ENCODE measurements around the gene STX8. TPM values are rescaled to one million over a fixed set of nuclear protein-coding genes. Genes with fewer than 3 reads are reported as not detected.

Gene STX8
- total and polyA plus RNA-seq, 3 donors from 2014 or later: 103 to 160 (median 125) TPM

DNA sequence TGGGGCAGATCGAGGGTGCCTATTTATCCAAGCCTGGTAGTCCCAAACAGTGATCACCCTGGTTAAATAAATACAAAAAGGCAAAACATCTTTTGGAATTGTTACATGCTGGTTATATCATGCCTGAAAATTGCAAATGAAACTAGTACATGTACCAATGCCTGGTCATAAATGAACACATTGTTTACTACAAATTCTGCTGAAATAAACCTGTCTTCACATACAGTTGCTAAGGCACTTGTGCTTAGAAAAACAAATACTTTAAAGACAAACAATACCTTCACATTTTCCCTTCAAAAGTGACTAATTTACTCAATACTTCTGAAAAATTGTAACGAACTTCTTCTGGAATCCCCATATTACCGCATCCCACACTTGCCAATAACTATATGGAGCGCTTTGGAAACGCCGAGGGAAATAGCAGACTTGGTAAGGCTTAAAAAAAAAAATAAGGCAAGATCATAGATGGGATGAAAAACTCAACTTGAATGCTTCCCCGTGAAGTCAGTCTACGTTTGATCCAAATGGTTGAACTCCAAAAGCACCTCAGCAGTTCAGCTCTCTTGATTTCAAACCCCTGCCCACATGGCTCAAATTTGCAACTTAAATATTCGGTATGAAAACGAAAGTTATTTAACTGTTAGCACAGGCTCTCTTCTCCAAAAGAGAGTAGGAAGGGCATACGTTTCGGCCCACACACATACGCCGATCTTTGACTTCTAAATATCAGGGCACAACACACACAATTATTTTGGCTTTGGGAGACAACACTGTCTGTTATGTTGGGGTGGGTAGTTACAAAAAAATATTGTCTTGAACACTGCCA is 289.8 kb downstream of the STX8 start:
- no peak overlapping the region for H3K4me3 ChIP-seq
- no peak for DNase-seq
- 65 to 68% methylated on average over 14 of the region's 14 CpGs for WGBS, 2 donors
- no peak overlapping the region for H3K27ac ChIP-seq
- no peaks in the 10 kb centered on the region for H3K36me3 ChIP-seq (ENCODE audit: low read depth, missing control alignments)
- no peaks in the 10 kb centered on the region for H3K9me3 ChIP-seq
- intact Hi-C loops (cut with DNase I; ENCODE audit: low total_unique reads): no loop called here
- H3K27me3 ChIP-seq: no peaks in the 10 kb centered on the region
- H3K4me1 ChIP-seq: no peaks in the 10 kb centered on the region
- no peak for TF ChIP-seq POLR2A (IDR thresholded peaks at IDR 0.05)
- TF ChIP-seq, protein P1, sequence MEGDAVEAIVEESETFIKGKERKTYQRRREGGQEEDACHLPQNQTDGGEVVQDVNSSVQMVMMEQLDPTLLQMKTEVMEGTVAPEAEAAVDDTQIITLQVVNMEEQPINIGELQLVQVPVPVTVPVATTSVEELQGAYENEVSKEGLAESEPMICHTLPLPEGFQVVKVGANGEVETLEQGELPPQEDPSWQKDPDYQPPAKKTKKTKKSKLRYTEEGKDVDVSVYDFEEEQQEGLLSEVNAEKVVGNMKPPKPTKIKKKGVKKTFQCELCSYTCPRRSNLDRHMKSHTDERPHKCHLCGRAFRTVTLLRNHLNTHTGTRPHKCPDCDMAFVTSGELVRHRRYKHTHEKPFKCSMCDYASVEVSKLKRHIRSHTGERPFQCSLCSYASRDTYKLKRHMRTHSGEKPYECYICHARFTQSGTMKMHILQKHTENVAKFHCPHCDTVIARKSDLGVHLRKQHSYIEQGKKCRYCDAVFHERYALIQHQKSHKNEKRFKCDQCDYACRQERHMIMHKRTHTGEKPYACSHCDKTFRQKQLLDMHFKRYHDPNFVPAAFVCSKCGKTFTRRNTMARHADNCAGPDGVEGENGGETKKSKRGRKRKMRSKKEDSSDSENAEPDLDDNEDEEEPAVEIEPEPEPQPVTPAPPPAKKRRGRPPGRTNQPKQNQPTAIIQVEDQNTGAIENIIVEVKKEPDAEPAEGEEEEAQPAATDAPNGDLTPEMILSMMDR (IDR thresholded peaks at IDR 0.05): no peak

DNA sequence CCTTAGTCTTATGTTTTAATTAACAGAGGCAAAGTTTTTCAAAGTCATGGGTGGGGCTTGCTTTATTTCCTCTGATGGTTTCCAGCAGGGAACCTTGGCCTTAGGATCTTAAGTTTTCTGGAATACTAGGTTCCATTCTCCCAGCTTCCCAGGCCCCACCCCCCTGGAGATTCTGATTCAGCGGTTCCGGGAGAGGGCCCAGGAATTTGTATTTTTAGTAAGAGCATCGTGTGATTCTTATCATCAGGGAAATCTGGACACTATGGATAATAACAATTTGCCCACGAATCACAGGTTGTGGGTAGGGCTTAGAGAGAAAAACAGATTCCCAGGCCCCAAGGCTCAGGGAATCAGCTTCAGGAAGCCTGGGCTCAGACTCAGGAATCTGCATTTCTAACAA is 290.7 kb downstream of the STX8 start:
- WGBS, 2 donors: 56 to 67% methylated on average over 4 of the region's 4 CpGs
- H3K9me3 ChIP-seq: no peaks in the 10 kb centered on the region
- intact Hi-C loops (cut with DNase I; ENCODE audit: low total_unique reads): no loop called here
- no peaks in the 10 kb centered on the region for H3K4me1 ChIP-seq
- H3K36me3 ChIP-seq (ENCODE audit: low read depth, missing control alignments): no peaks in the 10 kb centered on the region
- no peak overlapping the region for H3K27ac ChIP-seq
- no peak for TF ChIP-seq POLR2A (IDR thresholded peaks at IDR 0.05)
- TF ChIP-seq, protein P1 (IDR thresholded peaks at IDR 0.05): no peak
- no peak for DNase-seq
- no peaks in the 10 kb centered on the region for H3K27me3 ChIP-seq
- no peak overlapping the region for H3K4me3 ChIP-seq

DNA sequence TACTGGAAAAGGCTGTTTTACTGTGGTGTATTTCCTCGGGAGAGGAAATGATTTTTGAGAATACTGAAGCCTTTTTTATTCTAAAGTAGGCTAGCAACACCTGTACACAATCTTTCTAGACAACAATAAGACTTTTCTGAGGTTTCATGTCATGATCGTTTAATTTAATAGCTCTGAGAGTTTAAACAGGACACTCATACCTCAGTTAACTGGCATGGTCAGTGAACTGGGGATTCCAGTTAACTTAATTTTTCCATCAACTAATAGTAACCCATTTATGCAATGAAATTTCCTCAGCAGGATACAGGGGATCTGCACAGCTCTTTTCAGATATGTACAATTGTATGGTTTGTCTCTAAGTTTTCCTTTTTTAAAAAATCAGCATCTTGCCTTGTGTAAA is 291.7 kb downstream of the STX8 start:
- no peaks in the 10 kb centered on the region for H3K36me3 ChIP-seq (ENCODE audit: low read depth, missing control alignments)
- intact Hi-C loops (cut with DNase I; ENCODE audit: low total_unique reads): no loop called here
- H3K9me3 ChIP-seq: no peaks in the 10 kb centered on the region
- 89 to 96% methylated on average over 2 of the region's 2 CpGs for WGBS, 2 donors
- TF ChIP-seq, protein P1 (IDR thresholded peaks at IDR 0.05): no peak
- no peak for TF ChIP-seq POLR2A (IDR thresholded peaks at IDR 0.05)
- DNase-seq: no peak
- no peaks in the 10 kb centered on the region for H3K27me3 ChIP-seq
- H3K4me3 ChIP-seq: no peak overlapping the region
- H3K27ac ChIP-seq: no peak overlapping the region
- no peaks in the 10 kb centered on the region for H3K4me1 ChIP-seq

DNA sequence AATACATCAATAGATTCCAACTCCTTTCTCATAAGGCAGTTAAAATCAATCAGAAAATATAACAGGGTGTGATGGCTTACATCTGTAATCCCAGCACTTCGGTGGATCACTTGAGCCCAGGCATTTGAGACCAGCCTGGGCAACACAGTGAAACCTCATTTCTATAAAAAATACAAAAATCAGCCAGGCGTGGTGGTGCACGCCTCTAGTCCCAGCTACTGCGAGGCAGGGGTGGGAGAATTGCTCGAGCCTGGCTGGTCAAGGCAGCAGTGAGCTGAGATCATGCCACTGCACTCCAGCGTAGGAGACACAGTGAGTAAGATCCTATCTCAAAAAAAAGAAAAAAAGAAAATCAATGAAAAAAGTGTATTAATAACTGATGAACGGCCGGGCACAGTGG is 295.7 kb downstream of the STX8 start:
- Histone ChIP-seq H3K36me3 (ENCODE audit: low read depth, missing control alignments) (no peaks in the 10 kb centered on the region), H3K4me3 (no peak overlapping the region), H3K27me3 (no peaks in the 10 kb centered on the region), H3K9me3 (no peaks in the 10 kb centered on the region), H3K27ac (no peak overlapping the region), H3K4me1 (no peaks in the 10 kb centered on the region)
- TF ChIP-seq POLR2A (IDR thresholded peaks at IDR 0.05): no peak
- TF ChIP-seq, protein P1 (IDR thresholded peaks at IDR 0.05): no peak
- no peak for DNase-seq
- intact Hi-C loops (cut with DNase I; ENCODE audit: low total_unique reads): no loop called here
- 94 to 96% methylated on average over 8 of the region's 8 CpGs for WGBS, 2 donors

DNA sequence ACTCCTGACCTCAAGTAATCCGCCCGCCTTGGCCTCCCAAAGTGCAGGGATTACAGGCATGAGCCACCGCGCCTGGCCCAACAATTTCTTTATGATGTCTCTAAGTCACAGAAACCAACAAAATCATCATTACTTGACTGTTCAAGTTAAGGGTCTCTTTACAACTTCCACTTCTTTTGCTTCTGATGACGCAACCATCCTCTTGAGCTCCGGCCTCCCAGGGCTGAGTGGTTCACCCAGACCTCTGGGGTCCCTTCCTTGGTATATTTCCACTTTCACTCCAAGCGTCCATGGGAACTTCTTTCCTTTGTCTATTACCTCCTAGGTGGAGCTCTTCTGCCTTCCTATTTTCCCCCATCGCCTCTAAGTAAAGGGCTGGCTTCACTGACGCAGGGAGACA is 300.6 kb downstream of the STX8 start:
- WGBS, 2 donors: 96% methylated on average over 9 of the region's 9 CpGs
- Histone ChIP-seq H3K4me3 (no peak overlapping the region), H3K9me3 (no peaks in the 10 kb centered on the region), H3K4me1 (no peaks in the 10 kb centered on the region), H3K36me3 (ENCODE audit: low read depth, missing control alignments) (no peaks in the 10 kb centered on the region), H3K27ac (no peak overlapping the region), H3K27me3 (no peaks in the 10 kb centered on the region)
- TF ChIP-seq, protein P1 (IDR thresholded peaks at IDR 0.05): no peak
- no peak for TF ChIP-seq POLR2A (IDR thresholded peaks at IDR 0.05)
- intact Hi-C loops (cut with DNase I; ENCODE audit: low total_unique reads): no loop called here
- DNase-seq: no peak
